ENCODE data around the gene TMPRSS11E. TPM values are rescaled to one million over a fixed set of nuclear protein-coding genes. Genes with fewer than 3 reads are reported as not detected.

Gene TMPRSS11E
- total RNA-seq, 2 experiments from 2014 or later = not detected

GRCh38 chr4:68430337-68430736 is 16.9 kb upstream of the TMPRSS11E start:
- peaks cover 11% of the 10 kb centered on the region for H3K4me1 Mint-ChIP-seq (ENCODE audit: low read depth)
- no peaks in the 10 kb centered on the region for H3K36me3 Mint-ChIP-seq
- H3K27ac Mint-ChIP-seq = no peak overlapping the region
- ChIA-PET CTCF (no interaction called here), POLR2A (no interaction called here)
- H3K27me3 Mint-ChIP-seq = no peaks in the 10 kb centered on the region
- intact Hi-C loops (cut with micrococcal nuclease) = no loop called here
- peaks cover 2% of the 10 kb centered on the region for H3K9me3 Mint-ChIP-seq
- H3K4me3 Mint-ChIP-seq = no peak overlapping the region
- no peak for DNase-seq

- H3K27me3 Mint-ChIP-seq = no peaks in the 10 kb centered on the region
- intact Hi-C loops (cut with micrococcal nuclease) = no loop called here
- H3K27ac Mint-ChIP-seq = no peak overlapping the region
- DNase-seq = no peak
- H3K4me3 Mint-ChIP-seq = no peak overlapping the region
- no peaks in the 10 kb centered on the region for H3K36me3 Mint-ChIP-seq
- H3K4me1 Mint-ChIP-seq (ENCODE audit: low read depth) = peaks cover 26% of the 10 kb centered on the region
- ChIA-PET CTCF (no interaction called here), POLR2A (no interaction called here)
- no peaks in the 10 kb centered on the region for H3K9me3 Mint-ChIP-seq
These were observed 14.9 kb upstream of the TMPRSS11E start for GRCh38 chr4:68432320-68432719.

GRCh38 chr4:68433582-68433981 is 13.7 kb upstream of the TMPRSS11E start:
- intact Hi-C loops (cut with micrococcal nuclease) = no loop called here

GRCh38 chr4:68434277-68434676 is 13.0 kb upstream of the TMPRSS11E start:
- intact Hi-C loops (cut with micrococcal nuclease) = no loop called here
- Mint-ChIP-seq H3K4me3 (no peak overlapping the region), H3K36me3 (no peaks in the 10 kb centered on the region), H3K27me3 (no peaks in the 10 kb centered on the region), H3K9me3 (no peaks in the 10 kb centered on the region), H3K4me1 (ENCODE audit: low read depth) (peaks cover 30% of the 10 kb centered on the region), H3K27ac (no peak overlapping the region)
- POLR2A ChIA-PET = no interaction called here
- CTCF ChIA-PET = no interaction called here
- no peak for DNase-seq

More at GRCh38 chr4:68433582-68433981, 13.7 kb upstream of the TMPRSS11E start:
- Mint-ChIP-seq H3K27me3 (no peaks in the 10 kb centered on the region), H3K4me1 (ENCODE audit: low read depth) (peaks cover 26% of the 10 kb centered on the region), H3K4me3 (no peak overlapping the region), H3K36me3 (no peaks in the 10 kb centered on the region), H3K27ac (no peak overlapping the region), H3K9me3 (no peaks in the 10 kb centered on the region)
- CTCF ChIA-PET = no interaction called here
- no peak for DNase-seq
- POLR2A ChIA-PET = no interaction called here

GRCh38 chr4:68434836-68435235 is 12.4 kb upstream of the TMPRSS11E start:
- intact Hi-C loops (cut with micrococcal nuclease) = no loop called here
- Mint-ChIP-seq H3K4me1 (ENCODE audit: low read depth) (peaks cover 32% of the 10 kb centered on the region), H3K4me3 (no peak overlapping the region), H3K27ac (no peak overlapping the region), H3K27me3 (no peaks in the 10 kb centered on the region), H3K36me3 (no peaks in the 10 kb centered on the region), H3K9me3 (no peaks in the 10 kb centered on the region)
- ChIA-PET POLR2A (no interaction called here), CTCF (no interaction called here)
- no peak for DNase-seq

GRCh38 chr4:68445111-68445510 is 2.2 kb upstream of the TMPRSS11E start:
- no peak overlapping the region for H3K4me3 Mint-ChIP-seq
- ChIA-PET POLR2A (no interaction called here), CTCF (no interaction called here)
- intact Hi-C loops (cut with micrococcal nuclease) = no loop called here
- peaks cover 33% of the 10 kb centered on the region for H3K4me1 Mint-ChIP-seq (ENCODE audit: low read depth)
- H3K27ac Mint-ChIP-seq = no peak overlapping the region
- DNase-seq = no peak
- H3K9me3 Mint-ChIP-seq = no peaks in the 10 kb centered on the region
- H3K27me3 Mint-ChIP-seq = no peaks in the 10 kb centered on the region
- H3K36me3 Mint-ChIP-seq = no peaks in the 10 kb centered on the region

- CTCF ChIA-PET = no interaction called here
- DNase-seq = no peak
- H3K4me1 Mint-ChIP-seq (ENCODE audit: low read depth) = peaks cover 19% of the 10 kb centered on the region
- intact Hi-C loops (cut with micrococcal nuclease) = no loop called here
- no peaks in the 10 kb centered on the region for H3K36me3 Mint-ChIP-seq
- POLR2A ChIA-PET = no interaction called here
- no peaks in the 10 kb centered on the region for H3K27me3 Mint-ChIP-seq
- H3K9me3 Mint-ChIP-seq = no peaks in the 10 kb centered on the region
- H3K27ac Mint-ChIP-seq = no peak overlapping the region
- no peak overlapping the region for H3K4me3 Mint-ChIP-seq
These were observed 4.3 kb downstream of the TMPRSS11E start for GRCh38 chr4:68451246-68452211.

GRCh38 chr4:68460085-68460484 is 12.8 kb downstream of the TMPRSS11E start:
- H3K27me3 Mint-ChIP-seq = no peaks in the 10 kb centered on the region
- no peak overlapping the region for H3K4me3 Mint-ChIP-seq
- no peak for DNase-seq
- ChIA-PET CTCF (no interaction called here), POLR2A (no interaction called here)
- H3K4me1 Mint-ChIP-seq (ENCODE audit: low read depth) = no peaks in the 10 kb centered on the region
- H3K36me3 Mint-ChIP-seq = no peaks in the 10 kb centered on the region
- no peak overlapping the region for H3K27ac Mint-ChIP-seq
- H3K9me3 Mint-ChIP-seq = no peaks in the 10 kb centered on the region
- intact Hi-C loops (cut with micrococcal nuclease) = no loop called here

GRCh38 chr4:68461790-68462189 is 14.5 kb downstream of the TMPRSS11E start:
- POLR2A ChIA-PET = no interaction called here
- no peaks in the 10 kb centered on the region for H3K9me3 Mint-ChIP-seq
- no peak for DNase-seq
- CTCF ChIA-PET = no interaction called here
- H3K36me3 Mint-ChIP-seq = no peaks in the 10 kb centered on the region
- H3K27me3 Mint-ChIP-seq = no peaks in the 10 kb centered on the region
- intact Hi-C loops (cut with micrococcal nuclease) = no loop called here
- no peak overlapping the region for H3K27ac Mint-ChIP-seq
- H3K4me3 Mint-ChIP-seq = no peak overlapping the region
- H3K4me1 Mint-ChIP-seq (ENCODE audit: low read depth) = no peaks in the 10 kb centered on the region

GRCh38 chr4:68462691-68463090 is 15.4 kb downstream of the TMPRSS11E start:
- no peak for DNase-seq
- no peaks in the 10 kb centered on the region for H3K36me3 Mint-ChIP-seq
- H3K27me3 Mint-ChIP-seq = no peaks in the 10 kb centered on the region
- POLR2A ChIA-PET = no interaction called here
- H3K4me3 Mint-ChIP-seq = no peak overlapping the region
- intact Hi-C loops (cut with micrococcal nuclease) = no loop called here
- no peak overlapping the region for H3K27ac Mint-ChIP-seq
- H3K4me1 Mint-ChIP-seq (ENCODE audit: low read depth) = no peaks in the 10 kb centered on the region
- no peaks in the 10 kb centered on the region for H3K9me3 Mint-ChIP-seq
- CTCF ChIA-PET = no interaction called here

GRCh38 chr4:68463796-68464195 is 16.5 kb downstream of the TMPRSS11E start:
- no peak overlapping the region for H3K27ac Mint-ChIP-seq
- ChIA-PET POLR2A (no interaction called here), CTCF (no interaction called here)
- no peak for DNase-seq
- H3K4me1 Mint-ChIP-seq (ENCODE audit: low read depth) = no peaks in the 10 kb centered on the region
- no peaks in the 10 kb centered on the region for H3K27me3 Mint-ChIP-seq
- intact Hi-C loops (cut with micrococcal nuclease) = no loop called here
- no peaks in the 10 kb centered on the region for H3K36me3 Mint-ChIP-seq
- H3K4me3 Mint-ChIP-seq = no peak overlapping the region
- H3K9me3 Mint-ChIP-seq = no peaks in the 10 kb centered on the region

- POLR2A ChIA-PET = no interaction called here
- intact Hi-C loops (cut with micrococcal nuclease) = no loop called here
- H3K9me3 Mint-ChIP-seq = no peaks in the 10 kb centered on the region
- no peaks in the 10 kb centered on the region for H3K36me3 Mint-ChIP-seq
- DNase-seq = no peak
- no peaks in the 10 kb centered on the region for H3K27me3 Mint-ChIP-seq
- H3K4me3 Mint-ChIP-seq = no peak overlapping the region
- H3K4me1 Mint-ChIP-seq (ENCODE audit: low read depth) = peaks cover 6% of the 10 kb centered on the region
- no peak overlapping the region for H3K27ac Mint-ChIP-seq
- CTCF ChIA-PET = no interaction called here
These were observed 17.8 kb downstream of the TMPRSS11E start for GRCh38 chr4:68465058-68465457.

GRCh38 chr4:68466185-68466584 is 18.9 kb downstream of the TMPRSS11E start:
- no peak overlapping the region for H3K27ac Mint-ChIP-seq
- no peaks in the 10 kb centered on the region for H3K27me3 Mint-ChIP-seq
- H3K4me1 Mint-ChIP-seq (ENCODE audit: low read depth) = peaks cover 7% of the 10 kb centered on the region
- H3K4me3 Mint-ChIP-seq = no peak overlapping the region
- ChIA-PET POLR2A (no interaction called here), CTCF (no interaction called here)
- H3K36me3 Mint-ChIP-seq = no peaks in the 10 kb centered on the region
- DNase-seq = no peak
- no peaks in the 10 kb centered on the region for H3K9me3 Mint-ChIP-seq
- intact Hi-C loops (cut with micrococcal nuclease) = no loop called here

All from activated CD4-positive, alpha-beta memory T cell treated with anti-CD3 and anti-CD28 coated beads for 36 hours (primary cell).